Femur (tissue), 1 donor: ENCODE results near the gene MKI67.

ENCODE experiments used
- DNase-seq: peaks from one replicate; pipeline ENCODE4 v3.0.0-alpha.2; 2017

The MKI67 gene

GRCh38 chr10:128080641-128081040 lies 45.6 kb downstream of the MKI67 start:
- no peak for DNase-seq

DNA sequence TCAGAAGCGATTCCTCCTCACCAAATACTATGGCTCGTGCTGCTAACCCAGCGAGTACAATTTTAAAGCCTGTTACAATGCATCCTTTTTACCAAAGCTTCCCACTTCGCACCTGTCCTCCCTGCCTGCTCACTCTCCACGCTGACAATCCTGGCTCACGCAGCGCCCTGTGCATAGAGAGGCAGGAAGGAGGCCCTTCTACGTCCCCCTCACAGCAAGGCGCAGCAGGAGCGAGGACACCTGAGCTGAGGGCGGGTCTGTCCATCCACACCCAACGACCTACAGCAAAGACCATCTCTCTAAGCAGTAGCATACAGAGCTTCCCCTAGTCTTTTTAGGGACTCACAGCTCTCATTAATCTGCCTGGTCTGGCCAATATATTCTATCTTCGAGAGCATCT lies 46.0 kb downstream of the MKI67 start:
- DNase-seq: no peak

- no peak for DNase-seq
These were observed 47.9 kb downstream of the MKI67 start for GRCh38 chr10:128078136-128078969.

- DNase-seq: no peak
These were observed 48.9 kb downstream of the MKI67 start for GRCh38 chr10:128077155-128077875.

- no peak for DNase-seq
These were observed 51.6 kb downstream of the MKI67 start for GRCh38 chr10:128074589-128074988.

DNA sequence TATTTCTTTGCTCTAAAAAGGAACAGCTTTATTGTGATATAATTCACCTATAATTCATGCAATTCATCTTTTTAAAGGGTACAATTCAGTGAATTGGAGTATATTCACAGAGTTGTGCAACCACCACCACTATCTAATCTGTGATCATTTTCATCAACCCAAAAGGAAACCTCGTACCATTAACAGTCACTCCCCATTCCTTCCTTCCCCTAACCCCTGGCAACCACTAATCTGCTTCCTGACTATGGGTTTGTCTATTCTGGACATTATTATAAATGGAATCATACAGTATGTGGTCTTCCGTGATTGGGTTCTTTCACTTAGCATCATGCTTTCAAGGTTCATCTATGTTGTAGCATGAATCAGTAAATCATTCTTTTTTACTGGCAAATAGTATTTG lies 52.3 kb downstream of the MKI67 start:
- DNase-seq: no peak

DNA sequence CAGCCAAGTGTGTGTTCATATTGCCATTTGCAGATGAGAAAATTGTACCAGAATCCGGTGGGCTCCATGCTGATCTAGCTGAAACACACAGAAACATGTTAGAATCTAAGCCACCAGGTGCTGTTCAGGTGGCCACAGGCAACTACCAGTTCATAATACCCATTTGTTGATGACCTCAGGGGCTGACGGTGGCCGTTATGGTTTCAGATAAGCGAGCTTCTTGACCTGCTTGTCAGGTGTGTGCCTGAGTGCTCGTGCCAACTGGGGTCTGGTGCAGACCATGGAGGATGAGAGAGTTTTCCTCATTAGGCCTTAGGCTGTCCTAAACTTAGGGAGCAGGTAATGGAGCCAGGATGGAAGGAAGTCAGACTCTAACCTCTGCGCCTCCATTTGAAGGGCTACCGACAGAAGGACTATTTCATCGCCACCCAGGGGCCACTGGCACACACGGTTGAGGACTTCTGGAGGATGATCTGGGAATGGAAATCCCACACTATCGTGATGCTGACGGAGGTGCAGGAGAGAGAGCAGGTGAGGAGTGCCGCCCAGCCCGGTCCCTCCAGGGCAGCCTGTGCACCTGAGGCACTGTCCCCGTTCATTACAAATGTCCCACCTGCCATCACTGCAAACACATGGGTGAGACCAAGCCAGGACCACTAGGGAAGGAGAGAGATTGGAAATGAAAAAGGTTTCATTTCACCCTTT lies 53.1 kb downstream of the MKI67 start:
- no peak for DNase-seq

DNA sequence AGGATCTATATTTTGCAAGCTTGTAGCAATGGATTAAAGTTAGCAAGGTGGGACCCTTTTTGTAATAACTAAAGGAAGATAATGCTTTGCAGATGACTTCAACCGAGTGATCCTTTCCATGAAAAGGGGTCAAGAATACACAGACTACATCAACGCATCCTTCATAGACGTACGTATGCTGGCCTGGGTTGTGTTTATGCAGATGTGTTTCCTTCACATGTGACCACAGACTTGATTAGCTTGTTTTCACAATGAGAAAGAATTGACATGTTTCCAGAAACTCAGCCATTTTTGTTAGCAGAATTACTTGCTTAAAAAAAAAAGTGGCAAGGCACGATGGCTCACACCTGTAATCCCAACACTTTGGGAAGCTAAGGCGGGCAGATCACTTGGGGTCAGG lies 54.2 kb downstream of the MKI67 start:
- DNase-seq: no peak

DNA sequence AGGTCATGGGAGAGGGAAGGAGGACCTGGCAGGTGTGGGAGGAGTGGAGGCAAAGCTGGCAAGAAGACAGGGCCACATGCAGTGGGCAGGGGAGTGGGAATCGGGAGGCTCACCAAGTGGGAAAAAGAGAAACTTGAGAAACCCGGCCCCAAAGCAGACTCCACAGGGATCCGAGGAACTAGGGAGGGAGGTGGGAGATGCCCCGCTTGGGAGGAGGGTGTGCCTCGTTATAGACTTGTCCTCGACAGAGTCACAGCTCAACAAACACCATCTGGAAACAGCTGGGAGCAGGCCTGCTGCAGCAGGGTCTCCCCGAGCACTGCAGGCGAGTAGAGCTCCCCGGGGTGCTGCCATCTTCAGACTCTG lies 54.8 kb downstream of the MKI67 start:
- no peak for DNase-seq

DNA sequence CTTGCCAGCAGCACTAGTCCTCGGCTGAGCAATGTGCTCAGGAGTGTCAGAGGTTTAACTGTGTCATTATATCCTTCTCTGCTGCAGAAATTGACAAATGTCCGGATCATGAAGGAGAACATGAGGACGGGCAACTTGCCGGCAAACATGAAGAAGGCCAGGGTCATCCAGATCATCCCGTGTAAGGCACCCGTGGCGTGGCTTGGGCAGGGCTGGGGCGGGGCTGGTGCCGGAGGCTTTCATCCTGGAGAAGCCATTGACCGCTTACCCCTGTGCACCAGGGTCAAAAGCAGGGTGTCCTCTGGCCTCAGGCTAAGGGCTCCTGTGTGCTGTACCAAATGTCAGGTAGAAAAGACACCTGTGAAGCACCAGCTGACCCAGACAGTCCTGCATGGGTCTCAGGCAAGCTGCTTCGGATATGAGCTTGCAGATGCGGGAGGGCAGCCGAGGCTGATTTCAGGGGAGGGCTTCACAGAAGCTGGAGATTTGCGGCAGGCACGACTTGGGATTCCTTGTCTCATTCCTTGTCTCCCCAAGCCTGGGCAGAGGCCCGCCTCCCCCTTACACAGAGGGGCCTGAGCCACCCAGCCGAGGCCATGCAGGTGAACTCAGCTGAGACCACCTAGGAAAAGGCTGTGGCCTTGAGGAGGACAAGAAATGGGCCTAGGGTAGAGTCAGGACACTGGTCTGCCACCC lies 55.4 kb downstream of the MKI67 start:
- no peak for DNase-seq

- no peak for DNase-seq
These were observed 56.1 kb downstream of the MKI67 start for GRCh38 chr10:128070161-128070560.

- peak; percentile 87 for DNase-seq
These were observed 56.7 kb downstream of the MKI67 start for GRCh38 chr10:128069351-128070051.

GRCh38 chr10:128068398-128069285 lies 57.6 kb downstream of the MKI67 start:
- no peak for DNase-seq

- peak; percentile 10 for DNase-seq
These were observed 58.4 kb downstream of the MKI67 start for GRCh38 chr10:128067691-128068397.

- DNase-seq: peak; percentile 15
These were observed 59.3 kb downstream of the MKI67 start for GRCh38 chr10:128066870-128067382.

DNA sequence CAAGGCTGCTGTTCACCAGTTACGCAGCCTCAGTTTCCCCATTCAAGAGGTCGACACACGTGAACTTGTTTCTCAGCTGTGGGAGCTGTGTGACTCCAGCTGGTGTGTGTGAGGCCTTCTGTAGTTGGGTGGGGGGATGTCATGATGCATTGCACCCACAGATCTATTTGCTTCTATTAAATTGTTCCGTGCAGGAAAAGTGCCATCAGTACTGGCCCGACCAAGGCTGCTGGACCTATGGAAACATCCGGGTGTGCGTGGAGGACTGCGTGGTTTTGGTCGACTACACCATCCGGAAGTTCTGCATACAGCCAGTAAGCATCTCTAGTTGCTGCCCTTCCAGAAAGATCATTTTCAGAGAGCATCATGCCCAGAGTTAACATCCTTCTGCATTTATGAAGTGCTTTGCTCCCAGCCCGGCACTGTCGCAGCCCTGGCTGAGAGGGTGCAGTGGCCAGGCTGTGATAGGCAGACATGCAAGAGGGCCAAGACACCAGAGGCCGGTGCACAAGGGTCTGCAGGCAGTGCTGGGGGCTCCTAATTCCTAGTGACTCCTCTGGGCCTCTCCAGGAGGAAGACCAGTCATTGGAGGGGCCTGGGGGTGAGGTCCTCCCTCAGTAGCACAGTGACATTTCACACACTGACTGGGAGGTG lies 60.2 kb downstream of the MKI67 start:
- DNase-seq: no peak

GRCh38 chr10:128064970-128065580 lies 61.1 kb downstream of the MKI67 start:
- DNase-seq: no peak

DNA sequence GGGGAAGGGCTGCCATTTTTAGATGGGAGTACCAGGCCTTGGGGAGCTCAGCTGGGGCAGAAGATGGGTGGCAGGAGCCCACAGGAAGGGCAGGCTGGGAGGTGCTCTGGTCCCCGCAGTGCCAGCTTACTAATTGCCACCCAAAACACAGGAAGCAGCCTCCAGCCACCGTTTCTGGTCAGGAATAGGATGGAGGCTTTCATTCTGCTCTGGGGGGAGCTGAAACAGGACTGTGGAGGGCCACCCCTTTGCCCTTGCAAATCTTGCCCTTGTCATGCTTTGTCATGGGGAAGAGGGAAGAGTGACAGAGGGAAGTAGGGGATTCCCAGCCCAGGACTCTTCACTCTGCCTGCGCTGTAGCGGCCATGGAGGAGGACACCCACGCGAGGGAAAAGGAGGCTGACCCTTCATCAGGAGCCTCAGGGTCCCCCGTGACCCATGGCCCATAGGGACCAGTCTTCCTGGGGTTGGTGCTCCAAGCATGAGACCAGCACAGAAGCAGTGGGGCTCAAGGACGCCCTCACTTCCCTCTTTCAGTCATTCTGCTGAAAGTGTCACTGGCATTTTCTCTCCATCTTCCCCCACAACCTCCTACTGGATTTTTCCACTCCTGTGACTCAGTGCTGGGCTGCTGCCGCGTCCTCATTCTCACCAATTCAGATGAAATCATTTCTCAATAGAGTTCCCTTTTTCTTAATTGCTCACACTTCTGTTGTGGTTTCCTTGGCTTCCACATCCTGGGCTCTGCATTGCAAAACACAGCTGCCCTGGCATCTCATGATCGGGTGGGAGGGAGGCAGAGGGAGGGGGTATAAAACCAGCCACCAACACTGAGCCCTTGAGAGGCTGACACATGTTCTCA lies 61.9 kb downstream of the MKI67 start:
- DNase-seq: peak; percentile 77
